GM19467 (cell line): ENCODE measurements around the gene CTIF.

Source experiments
- ATAC-seq: cut with Tn5 transposase; IDR thresholded peaks from one replicate; pipeline ENCODE4 v1.9.1; 2021; ENCODE audit warnings: mild to moderate bottlenecking, moderate library complexity; ENCODE audit not compliant: unreplicated experiment

CTIF gene

DNA sequence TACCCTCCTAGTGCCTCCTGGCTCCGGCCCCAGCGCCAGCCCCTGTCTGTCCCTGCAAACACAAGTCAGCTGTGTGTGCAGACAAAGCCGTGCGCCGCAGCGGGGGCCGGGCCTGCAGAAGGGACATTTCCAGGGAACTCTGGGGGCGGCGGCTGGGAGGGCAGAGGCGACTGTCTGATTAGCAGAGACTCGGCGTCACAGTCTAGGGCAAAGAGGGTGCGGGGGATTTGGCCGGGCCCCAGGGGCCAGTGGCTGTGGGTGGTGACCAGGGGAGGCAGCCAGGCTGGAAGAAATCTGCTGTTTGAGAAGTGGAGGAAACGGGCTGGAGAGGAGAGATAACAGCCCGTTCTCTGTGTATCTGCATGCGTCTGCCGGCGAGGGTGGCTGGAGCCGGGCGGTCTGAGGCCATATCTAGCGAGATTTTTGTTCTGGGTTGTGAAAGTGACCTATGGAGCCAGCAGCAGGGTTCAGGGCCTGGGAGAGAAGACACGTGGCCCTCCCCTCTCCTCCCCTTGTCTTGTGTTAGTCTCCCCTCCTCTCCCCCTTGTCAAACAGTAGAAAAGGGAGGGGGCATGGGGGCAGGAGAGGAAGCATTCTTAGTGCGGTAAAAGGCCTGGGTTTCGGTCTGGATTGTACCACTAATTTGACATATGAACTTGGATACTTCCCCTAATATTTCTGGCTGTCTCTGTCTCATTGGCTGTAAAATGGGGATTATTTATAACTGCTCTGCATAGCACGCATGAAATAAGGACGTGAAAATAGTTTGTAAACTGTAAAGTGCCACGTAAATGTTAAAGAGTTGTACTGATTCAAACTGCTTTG is 242.5 kb downstream of the CTIF start:
- ATAC-seq = no peak

DNA sequence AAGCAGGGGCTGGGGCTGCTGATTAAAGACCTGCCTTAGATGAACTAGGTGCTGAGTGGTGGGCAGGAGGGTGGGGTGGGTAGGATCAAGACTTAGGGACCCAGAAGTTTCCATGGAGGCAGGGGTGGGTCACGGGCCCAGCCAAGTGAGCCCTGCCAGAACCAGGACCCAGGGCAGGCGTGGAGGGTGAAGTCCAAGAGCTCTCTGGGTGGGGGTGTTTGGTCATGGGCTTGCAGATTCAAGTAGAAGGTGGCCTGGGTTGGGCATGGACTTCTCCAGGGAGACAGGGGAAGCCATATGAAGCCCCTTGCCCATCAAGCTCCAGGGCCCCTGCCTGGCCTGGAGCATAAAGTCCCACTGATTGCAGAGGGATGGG is 243.1 kb downstream of the CTIF start:
- no peak for ATAC-seq

DNA sequence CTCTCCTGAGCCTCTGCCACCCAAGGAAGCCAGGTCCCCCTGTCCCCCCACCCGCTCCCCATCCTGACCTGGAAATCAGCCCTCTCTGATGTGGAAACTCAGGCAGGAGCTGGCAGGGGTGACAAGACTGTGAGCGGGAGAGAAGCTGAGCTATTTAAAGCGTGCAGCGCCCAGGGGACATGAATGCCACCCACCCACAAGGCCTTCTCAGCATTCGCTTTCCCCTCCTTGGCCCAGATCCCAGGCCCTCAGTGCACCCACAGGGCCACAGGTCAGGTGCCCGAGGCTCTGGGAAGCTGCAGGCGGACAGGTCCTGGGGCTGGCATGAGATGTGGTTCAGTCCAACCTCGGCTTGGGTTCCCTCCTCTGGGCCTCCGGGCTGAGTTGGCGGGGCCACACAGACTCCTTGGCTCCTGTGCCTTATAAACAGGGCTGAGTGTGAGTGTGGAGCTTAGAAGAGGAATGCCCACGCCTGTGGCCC is 243.6 kb downstream of the CTIF start:
- ATAC-seq = no peak

DNA sequence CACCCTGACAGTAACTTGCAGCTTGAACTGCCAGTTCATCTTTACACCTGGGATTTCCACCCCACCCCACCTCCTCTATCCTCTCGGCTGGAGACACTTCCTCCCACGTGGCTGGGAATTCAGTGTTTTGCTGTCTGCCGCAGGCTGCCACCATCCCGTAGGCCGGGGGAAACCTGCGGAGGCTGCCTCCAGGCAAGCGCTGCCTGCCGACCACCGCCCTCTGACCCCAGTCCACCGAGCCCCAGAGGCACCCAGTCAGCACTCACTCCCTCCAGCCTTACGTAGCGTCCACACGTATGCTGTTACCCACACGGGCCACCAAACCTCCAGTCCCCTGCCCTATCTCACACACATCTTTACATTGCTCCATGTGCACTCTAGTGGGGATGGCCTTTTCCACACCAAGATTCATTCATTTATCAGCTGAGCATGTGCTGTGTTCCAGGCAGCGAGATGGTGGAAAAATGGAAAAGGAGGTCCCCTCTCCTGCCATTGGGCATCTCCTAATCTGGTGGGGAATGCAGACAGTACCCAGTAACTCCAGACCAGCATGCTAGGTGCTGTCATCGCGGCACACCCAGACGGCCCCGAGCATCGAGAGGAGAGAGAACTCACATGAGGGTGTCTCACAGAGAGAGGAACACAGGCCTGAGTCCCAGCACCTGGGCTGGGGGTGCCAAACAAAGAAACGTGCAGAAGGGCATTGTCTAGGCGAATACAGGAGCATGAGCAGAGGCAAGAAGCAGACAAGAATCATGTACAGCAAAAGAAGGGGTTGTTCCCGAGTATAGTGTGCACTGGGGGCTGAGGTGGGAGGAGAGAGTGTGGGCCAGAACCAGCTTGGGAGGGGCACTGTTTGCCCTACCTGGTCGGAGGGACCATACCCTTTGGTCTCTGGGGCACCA is 245.0 kb downstream of the CTIF start:
- no peak for ATAC-seq

DNA sequence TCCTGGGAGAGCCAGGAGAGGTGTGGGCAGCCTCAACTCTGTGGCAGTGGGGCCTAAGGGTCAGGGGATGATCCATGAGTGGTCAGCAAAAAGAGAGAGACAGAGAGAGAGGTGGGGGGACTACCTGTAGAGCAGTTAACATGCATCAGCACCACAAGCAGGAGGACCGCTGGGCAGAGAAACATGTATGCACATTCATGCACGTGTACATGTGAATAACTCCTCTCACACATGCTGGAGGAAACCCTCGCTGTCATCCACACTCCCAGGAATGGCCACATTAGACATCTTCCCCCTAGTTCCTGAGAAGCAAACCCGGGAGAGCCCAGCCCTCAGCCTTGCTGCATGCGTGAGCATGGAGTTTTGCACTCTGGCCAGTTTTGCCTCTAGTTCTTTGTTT is 245.8 kb downstream of the CTIF start:
- peak; percentile 19 for ATAC-seq

DNA sequence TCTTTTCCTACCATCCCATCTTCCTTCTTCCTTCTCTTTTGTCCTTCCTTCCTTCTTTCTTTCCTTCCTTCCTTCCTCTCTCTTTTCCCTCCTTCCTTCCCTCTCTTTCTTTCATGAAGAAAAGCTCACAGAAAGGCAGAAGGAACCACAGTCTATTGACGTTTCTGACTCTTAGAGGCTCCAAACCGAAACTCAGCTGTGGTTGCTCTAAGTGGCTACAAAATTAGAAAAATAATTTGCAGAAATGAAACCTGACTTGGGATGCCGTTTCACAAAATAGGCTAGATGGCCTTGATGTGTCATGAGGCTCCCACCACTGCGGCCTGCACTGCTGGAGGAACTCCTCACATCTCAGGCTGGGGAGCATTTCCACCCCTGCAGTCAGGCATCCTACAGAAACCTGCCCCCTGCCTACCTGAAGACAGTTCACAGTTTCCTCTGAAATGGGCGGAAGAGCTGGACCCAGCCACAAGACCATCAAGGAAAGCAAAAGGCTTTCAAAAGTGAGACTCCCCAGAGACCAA is 246.3 kb downstream of the CTIF start:
- peak; percentile 75 for ATAC-seq

DNA sequence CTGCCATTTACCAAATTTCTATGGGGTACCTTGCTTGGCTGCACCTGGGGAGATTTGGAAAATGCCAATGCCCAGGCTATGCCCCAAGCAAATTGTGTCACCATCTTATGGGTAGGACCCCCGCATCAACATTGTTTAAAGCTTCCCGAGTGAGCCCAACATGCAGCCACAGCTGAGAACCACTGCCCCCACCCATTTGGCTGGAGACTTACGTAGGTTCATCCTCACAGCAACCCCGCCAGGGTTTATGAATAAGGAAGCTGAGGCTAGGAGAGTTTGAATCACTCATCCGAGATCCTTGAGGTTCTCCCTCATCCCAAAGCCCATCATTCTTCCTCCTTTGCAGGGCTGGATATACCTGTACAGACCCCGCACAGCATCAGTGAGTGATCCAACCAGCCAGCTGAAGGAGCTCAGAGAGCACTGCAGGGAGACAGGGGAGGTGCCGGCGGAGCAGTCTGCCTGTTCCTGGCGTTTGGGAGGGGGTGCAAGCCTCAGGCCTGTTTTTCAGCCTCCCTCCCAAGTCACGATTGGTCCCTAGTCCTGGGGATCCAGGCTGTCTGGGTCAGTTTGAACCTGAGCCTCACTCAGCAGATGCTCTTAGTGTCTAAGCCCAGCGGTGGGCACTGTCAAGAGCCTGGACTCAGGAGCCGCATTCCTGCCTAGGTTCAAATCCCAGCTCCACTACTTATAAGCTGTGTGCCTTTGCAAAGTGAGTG is 247.1 kb downstream of the CTIF start:
- no peak for ATAC-seq

DNA sequence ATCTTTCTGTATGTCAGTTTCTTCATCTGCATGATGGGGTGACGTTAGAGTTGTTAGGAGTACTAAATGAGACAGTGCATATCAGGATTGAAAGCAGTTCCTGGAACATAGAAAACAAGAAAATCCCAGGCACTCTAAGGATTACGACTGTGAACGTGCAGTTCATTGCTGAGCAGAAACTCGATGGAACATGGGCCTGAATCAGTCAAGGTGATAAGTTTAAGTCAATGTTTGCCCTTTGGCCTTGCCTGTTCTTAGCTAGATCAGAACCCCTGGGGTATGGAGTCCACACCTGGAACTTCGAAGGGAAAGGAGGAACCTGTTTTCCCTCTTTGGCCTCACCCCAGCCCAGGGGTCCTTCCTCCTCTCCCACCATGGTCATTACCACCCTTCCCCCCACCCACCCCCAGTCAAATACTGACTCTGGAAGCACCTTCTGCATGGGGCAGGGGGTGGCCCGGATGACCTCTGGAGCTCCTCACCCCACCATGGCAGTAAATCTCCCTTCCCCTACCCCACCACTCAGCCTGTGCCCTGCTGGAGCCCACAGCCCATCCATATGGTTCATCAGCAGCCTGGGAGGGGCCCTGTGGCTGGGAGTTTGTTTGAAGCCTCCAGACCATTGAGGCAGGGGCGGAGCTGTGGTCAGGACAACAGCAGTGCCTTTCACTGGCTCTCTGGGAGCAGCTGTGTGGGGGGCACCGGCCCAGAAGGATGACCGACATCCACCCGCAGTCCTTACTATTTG is 247.8 kb downstream of the CTIF start:
- no peak for ATAC-seq

DNA sequence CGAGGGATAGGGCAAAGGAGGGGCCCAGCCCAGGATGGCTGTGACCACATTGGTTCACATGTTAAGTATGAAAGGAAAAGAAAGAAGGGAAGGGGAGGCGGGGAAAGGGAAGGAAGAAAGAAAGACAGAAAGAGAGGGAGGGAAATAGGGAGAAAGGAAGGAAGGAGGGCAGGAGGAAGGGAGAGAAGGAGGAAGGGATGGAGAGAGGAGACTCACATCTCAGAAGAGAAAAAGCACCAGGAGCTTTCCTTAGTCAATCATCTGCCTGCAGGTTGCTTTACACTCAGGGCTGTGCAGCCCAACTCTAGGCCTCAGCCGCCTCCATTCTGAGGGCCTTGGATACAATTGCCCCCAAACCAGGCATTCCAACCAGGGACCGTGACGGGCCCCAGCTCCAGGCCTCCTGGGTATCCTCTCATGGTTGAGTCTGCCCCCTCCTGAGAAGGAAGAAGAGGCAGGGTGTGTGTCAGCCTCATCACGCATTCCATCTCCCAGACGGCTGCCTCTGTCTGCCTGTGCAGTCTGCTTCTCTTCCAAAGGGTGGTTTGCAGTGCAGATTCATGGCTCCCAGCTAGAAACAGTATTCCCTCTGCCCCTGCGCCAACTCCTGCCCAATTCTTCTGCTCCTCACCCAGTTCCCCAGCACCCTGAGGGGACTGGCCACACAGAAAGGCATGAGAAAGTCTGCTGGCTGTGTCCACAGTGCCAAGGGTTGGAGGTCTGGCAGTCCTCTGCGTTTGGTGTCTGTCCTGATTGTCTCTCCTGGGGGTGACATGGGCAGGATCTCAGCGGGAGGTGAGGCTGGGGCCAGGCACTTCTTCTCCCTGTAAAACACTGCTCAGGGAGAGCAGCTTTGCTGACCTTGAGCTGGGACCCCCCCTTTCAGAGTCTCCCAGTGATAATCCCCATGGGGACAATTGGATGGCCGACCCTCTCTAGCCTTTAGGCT is 248.6 kb downstream of the CTIF start:
- no peak for ATAC-seq

DNA sequence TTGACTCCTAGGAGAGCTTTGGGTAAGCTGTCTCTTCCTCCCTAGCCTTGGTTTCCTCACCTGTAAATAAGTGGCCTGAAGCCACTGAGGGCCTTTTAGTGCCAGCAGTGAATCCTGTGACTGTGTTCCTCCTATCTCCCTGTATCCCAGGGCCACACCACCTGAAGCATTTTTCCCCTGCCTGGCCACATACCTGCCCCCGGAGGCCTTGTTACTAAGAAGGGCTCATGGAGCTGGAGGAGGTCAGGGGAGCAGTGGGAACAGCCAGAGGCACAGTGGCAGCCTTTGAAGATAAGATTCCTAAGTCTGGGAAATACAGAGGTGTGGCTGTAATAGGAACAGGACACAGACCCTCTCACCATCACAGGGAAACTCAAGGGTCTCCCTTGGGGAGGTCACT is 249.5 kb downstream of the CTIF start:
- ATAC-seq = no peak

DNA sequence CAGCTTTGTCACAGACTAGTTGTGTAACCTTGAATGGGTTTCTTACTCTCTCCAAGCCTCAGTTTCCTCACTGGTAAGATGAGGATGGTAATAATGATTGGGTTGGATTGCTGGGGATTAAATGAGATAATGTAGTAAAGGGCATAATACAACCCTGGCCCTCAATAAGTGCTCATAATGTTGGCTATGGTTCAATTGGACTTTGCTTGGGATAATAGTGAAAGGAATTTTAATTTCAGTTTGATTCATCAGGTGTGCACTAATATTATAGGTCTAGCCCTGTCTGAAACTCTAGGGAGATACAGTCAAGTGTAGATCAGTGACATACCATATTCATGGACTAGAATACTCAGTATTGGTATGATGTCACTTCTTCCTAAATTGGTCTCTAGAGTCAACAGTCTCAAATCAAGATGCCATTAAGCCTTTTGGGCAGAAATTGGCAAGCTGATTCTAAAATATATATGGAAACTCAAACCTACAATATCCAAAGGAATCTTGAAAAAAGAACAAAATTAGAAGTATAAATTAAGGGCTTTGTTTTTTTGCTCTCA is 250.5 kb downstream of the CTIF start:
- ATAC-seq = no peak

DNA sequence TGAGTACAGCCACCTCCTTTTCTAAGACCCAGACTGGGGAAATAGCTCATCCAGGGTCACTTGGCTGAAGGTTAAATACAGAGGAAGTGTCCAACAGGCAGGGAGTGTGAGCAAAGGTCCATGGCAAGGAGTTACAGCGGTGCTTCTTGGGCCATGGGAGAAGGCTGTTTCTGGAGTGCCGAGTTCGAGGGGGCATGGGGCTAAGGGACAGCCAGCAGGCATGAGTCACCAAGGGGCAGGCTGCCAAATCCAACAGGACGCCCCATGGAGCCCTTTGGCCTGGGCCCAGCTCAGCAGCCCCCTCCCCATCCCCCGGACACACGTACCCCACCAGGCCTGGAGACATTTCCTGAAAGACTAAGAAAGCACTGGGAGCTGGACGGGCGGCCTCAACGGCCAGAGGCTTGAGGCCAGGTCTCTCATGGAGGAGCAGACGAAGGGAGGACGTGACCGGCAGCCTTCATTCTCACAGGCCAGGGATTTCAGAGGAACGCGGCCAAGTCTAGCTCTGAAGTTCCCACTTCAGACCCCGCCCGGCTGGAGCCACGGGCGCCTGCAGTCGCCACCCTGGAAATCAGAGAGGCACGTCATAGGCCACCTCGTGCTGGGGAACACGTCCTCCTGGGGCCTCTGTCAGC is 251.5 kb downstream of the CTIF start:
- no peak for ATAC-seq

DNA sequence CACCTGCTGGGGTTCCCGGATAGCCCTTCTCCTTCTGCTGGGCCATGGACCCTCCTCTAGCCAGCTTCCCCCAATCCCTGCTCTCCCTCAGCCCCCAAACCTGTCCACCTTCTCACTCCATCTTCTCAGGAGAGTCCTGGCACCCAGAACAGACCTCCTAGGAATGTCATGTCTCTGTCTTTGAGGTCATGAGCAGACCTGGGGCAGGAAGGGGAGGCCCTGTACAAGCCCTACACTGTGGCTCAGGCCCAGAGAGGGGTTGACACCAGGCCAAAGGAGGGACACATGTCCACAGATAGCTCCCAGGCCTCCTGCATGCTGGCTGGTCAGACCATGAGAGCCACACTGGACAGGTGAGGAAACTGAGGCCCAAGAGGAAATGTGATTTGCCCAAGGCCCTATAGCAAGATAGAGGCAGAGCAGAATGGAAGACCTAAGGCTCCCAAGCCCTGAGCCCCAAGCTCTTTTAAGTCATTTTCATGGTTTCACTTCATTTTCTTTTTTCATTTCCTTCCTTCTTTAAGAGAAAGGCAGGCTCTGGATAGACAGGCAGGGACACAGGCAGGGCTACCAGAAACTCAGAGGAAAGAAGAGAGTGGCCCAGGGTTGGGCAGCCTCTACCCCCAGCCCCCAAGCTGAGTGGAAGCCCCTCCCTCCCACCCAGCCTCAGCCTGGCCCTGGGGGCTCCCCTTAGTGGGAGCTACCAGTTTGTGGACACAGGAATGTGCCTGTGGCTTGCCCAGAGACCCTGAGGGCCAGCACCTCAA is 252.2 kb downstream of the CTIF start:
- ATAC-seq = no peak

DNA sequence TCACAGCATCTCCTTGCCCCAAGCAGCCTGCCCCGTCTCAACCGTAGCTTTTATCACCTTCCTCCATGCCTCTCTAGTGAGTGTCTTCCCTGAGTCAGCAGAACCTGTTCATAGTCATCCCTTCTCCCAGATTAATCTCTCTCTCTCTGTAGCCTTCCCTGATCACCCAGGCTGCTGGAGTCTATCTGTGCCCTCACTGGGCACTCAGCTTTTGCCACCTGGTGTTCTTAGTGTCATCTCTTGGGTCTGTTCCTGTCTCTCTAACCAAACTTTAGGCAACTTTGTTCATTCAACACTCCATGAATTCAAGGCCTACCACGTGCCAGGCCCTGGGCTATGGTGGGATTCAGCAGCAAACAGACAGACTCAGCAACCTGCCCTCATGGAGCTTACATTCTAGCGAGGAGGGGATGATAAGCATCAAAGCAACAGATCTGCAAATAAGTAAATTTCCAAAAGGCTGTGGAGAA is 252.8 kb downstream of the CTIF start:
- no peak for ATAC-seq

DNA sequence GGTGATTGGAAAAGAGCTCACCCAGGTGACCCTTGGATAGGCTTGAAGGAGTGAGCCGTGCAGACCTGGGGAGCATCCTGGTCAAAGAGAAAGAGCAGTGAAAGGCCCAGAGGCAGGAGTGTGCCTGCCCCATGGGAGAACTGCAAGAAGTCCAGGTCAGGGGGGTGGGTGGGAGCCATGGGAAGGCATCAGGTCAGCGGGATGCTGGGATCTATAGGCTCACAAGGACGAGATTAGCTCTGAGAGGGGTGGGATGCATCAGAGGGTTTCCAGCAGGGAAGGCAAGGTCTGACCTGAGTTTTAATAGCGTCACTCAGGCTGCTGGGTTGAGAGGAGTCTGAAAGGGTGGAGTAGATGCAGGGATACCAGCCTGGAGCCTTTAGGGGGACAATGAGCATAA is 253.3 kb downstream of the CTIF start:
- ATAC-seq = no peak

DNA sequence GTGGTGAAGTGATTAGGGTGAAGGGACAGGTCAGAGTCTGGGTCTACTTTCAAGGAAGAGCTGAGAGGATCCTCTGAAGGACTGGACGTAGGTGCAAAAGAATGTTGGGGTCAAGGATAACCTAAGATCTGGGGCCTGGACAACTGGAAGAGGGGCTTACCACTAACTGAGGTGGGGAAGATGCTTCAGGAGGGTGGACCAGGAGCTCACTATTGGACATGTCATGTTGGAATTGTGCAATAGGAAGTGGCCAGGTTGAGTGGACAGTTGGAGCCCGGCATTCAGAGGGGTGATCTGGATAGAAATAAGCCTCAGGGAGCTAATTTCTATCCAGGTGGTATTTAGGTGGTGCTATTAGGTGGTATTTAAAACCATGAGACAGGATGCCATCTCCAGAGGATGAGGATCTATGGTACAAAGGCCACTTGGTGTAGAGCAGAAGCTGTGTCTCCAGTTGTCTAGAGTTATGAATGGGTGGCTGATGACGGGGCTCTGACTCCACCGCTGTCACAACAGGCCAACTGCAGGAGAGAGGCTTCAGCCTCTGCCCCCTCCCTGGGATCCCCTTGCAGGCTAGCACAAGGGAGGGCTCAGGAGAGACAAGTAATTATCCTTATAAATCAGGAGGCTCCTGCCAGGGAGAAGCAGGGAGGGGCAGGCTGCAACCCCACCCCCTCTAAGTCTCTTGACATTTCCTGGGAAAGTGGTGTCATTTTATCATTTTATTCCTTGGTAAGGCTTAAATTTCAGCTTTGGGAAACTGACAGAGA is 254.0 kb downstream of the CTIF start:
- ATAC-seq = no peak
